ENCODE results near the gene C14orf93. TPM values are rescaled to one million over a fixed set of nuclear protein-coding genes. Genes with fewer than 3 reads are reported as not detected.
"Not testable (repeated sequence)": the region's sequence is repeated elsewhere in the genome, so short reads cannot be mapped to it uniquely, and the experiment has no call there.

The C14orf93 gene
- total RNA-seq, 1 experiment from 2014 or later: 9.9 TPM

- H3K36me3 ChIP-seq (ENCODE audit: insufficient read depth, low read length, poor library complexity, severe bottlenecking): no peaks in the 10 kb centered on the region
- H3K4me1 ChIP-seq (ENCODE audit: insufficient read depth, low read length, poor library complexity, severe bottlenecking): peaks cover 34% of the 10 kb centered on the region
- POLR2A ChIA-PET (ENCODE audit: low non-redundant PET): no interaction called here
- peak overlapping the region; percentile 91 for H3K27ac ChIP-seq (ENCODE audit: low read depth, low read length, poor library complexity, severe bottlenecking)
- H3K27me3 ChIP-seq (replicated peaks; ENCODE audit: insufficient read depth, low read depth, low read length, poor library complexity): no peaks in the 10 kb centered on the region
- CTCF ChIA-PET: interaction anchor here (1.6 to 2.0 kb wide), 2 partner anchors 19 to 63 kb away, joined by 7 to 12 read pairs; no protein-coding TSS in a partner anchor
- H3K9me3 ChIP-seq (ENCODE audit: low read depth, low read length, poor library complexity, severe bottlenecking): no peaks in the 10 kb centered on the region
- no TSS peak for BruUV-seq (replicated peaks)
- TF ChIP-seq CTCF (conservative IDR thresholded peaks at IDR 0.05; ENCODE audit: low read depth, low read length) (no peak), EZH2 (IDR thresholded peaks at IDR 0.05; ENCODE audit: borderline replicate concordance, low read depth, low read length, poor library complexity, severe bottlenecking) (no peak)
- peak overlapping the region; percentile 55 for H3K4me3 ChIP-seq (ENCODE audit: low read depth, low read length, poor library complexity, severe bottlenecking)
- intact Hi-C loops (cut with micrococcal nuclease; ENCODE audit: unreplicated experiment): loop anchor here (1.0 kb wide), 1 partner anchor 23 kb away; the partner anchor contains the start of gene AJUBA
- DNase-seq (ENCODE audit: low spot score): no peak
Observed at GRCh38 chr14:23005451-23006187, 4.3 kb downstream of the C14orf93 start.

- H3K27ac ChIP-seq (ENCODE audit: low read depth, low read length, poor library complexity, severe bottlenecking); intact Hi-C loops (cut with micrococcal nuclease; ENCODE audit: unreplicated experiment); CTCF ChIA-PET; POLR2A ChIA-PET (ENCODE audit: low non-redundant PET); H3K27me3 ChIP-seq (replicated peaks; ENCODE audit: insufficient read depth, low read depth, low read length, poor library complexity); H3K36me3 ChIP-seq (ENCODE audit: insufficient read depth, low read length, poor library complexity, severe bottlenecking); H3K9me3 ChIP-seq (ENCODE audit: low read depth, low read length, poor library complexity, severe bottlenecking); H3K4me3 ChIP-seq (ENCODE audit: low read depth, low read length, poor library complexity, severe bottlenecking); DNase-seq (ENCODE audit: low spot score); BruUV-seq (replicated peaks): not testable (repeated sequence)
- peaks cover 30% of the 10 kb centered on the region for H3K4me1 ChIP-seq (ENCODE audit: insufficient read depth, low read length, poor library complexity, severe bottlenecking)
Observed at GRCh38 chr14:23004274-23004673, 5.7 kb downstream of the C14orf93 start.

- no peak for TF ChIP-seq CTCF (conservative IDR thresholded peaks at IDR 0.05; ENCODE audit: low read depth, low read length)
- no peak for TF ChIP-seq EZH2 (IDR thresholded peaks at IDR 0.05; ENCODE audit: borderline replicate concordance, low read depth, low read length, poor library complexity, severe bottlenecking)
- ChIA-PET CTCF (no interaction called here), POLR2A (ENCODE audit: low non-redundant PET) (no interaction called here)
- Histone ChIP-seq H3K36me3 (ENCODE audit: insufficient read depth, low read length, poor library complexity, severe bottlenecking) (no peaks in the 10 kb centered on the region), H3K27ac (ENCODE audit: low read depth, low read length, poor library complexity, severe bottlenecking) (no peak overlapping the region), H3K27me3 (replicated peaks; ENCODE audit: insufficient read depth, low read depth, low read length, poor library complexity) (no peaks in the 10 kb centered on the region), H3K4me3 (ENCODE audit: low read depth, low read length, poor library complexity, severe bottlenecking) (no peak overlapping the region), H3K9me3 (ENCODE audit: low read depth, low read length, poor library complexity, severe bottlenecking) (no peaks in the 10 kb centered on the region), H3K4me1 (ENCODE audit: insufficient read depth, low read length, poor library complexity, severe bottlenecking) (peaks cover 33% of the 10 kb centered on the region)
- no peak for DNase-seq (ENCODE audit: low spot score)
- intact Hi-C loops (cut with micrococcal nuclease; ENCODE audit: unreplicated experiment): no loop called here
- no TSS peak for BruUV-seq (replicated peaks)
Observed at GRCh38 chr14:23002592-23002991, 7.4 kb downstream of the C14orf93 start.

GRCh38 chr14:23000860-23001259, 9.1 kb downstream of the C14orf93 start:
- no TSS peak for BruUV-seq (replicated peaks)
- peaks cover 39% of the 10 kb centered on the region for H3K4me1 ChIP-seq (ENCODE audit: insufficient read depth, low read length, poor library complexity, severe bottlenecking)
- no peaks in the 10 kb centered on the region for H3K36me3 ChIP-seq (ENCODE audit: insufficient read depth, low read length, poor library complexity, severe bottlenecking)
- TF ChIP-seq EZH2 (IDR thresholded peaks at IDR 0.05; ENCODE audit: borderline replicate concordance, low read depth, low read length, poor library complexity, severe bottlenecking): no peak
- TF ChIP-seq CTCF (conservative IDR thresholded peaks at IDR 0.05; ENCODE audit: low read depth, low read length): no peak
- POLR2A ChIA-PET (ENCODE audit: low non-redundant PET): no interaction called here
- no peak overlapping the region for H3K4me3 ChIP-seq (ENCODE audit: low read depth, low read length, poor library complexity, severe bottlenecking)
- H3K27me3 ChIP-seq (replicated peaks; ENCODE audit: insufficient read depth, low read depth, low read length, poor library complexity): no peaks in the 10 kb centered on the region
- no peak for DNase-seq (ENCODE audit: low spot score)
- H3K27ac ChIP-seq (ENCODE audit: low read depth, low read length, poor library complexity, severe bottlenecking): no peak overlapping the region
- intact Hi-C loops (cut with micrococcal nuclease; ENCODE audit: unreplicated experiment): no loop called here
- no peaks in the 10 kb centered on the region for H3K9me3 ChIP-seq (ENCODE audit: low read depth, low read length, poor library complexity, severe bottlenecking)
- CTCF ChIA-PET: interaction anchor here (0.6 to 0.8 kb wide), 3 partner anchors 15 to 781 kb away, joined by 4 to 8 read pairs (median 4); no protein-coding TSS in a partner anchor
